SK-N-SH (cell line): ENCODE data around the gene PLEKHG7. TPM values are rescaled to one million over a fixed set of nuclear protein-coding genes. Genes with fewer than 3 reads are reported as not detected.
A peak's percentile ranks its signal among the peaks of the same experiment; 100 is the strongest.

Experiments
- CTCF ChIA-PET: fragments of 300-600, 350-600 bp; formaldehyde crosslinking; extraction: SDS; loops from one replicate; lab custom pipeline; 2021; lab: Yijun Ruan, JAX
- POLR2A ChIA-PET: fragments of 350-600 bp; sonication (Branson Sonifier 250); formaldehyde crosslinking; extraction: SDS; loops from one replicate; lab custom pipeline; 2020; ENCODE audit warnings: antibody characterized with exemption, inconsistent platforms; lab: Yijun Ruan, JAX
- DNase-seq: peaks from one replicate; pipeline ENCODE4 v3.0.0; 2012
- H2AFZ ChIP-seq: fragments of 200-600 bp; sonication (generic); 2 replicates; pipeline ENCODE4 v1.8.1; 2016; ENCODE audit warnings: antibody characterized with exemption, mild to moderate bottlenecking, low read depth
- H3F3A ChIP-seq: fragments of 200-600 bp; sonication (generic); replicated peaks from 2 replicates; pipeline ENCODE3; 2016; ENCODE audit warnings: antibody characterized with exemption, mild to moderate bottlenecking; ENCODE audit not compliant: insufficient read depth
- H3K27ac ChIP-seq, 2 experiments: fragments of 200-500 bp in 1 of 2; fragments of 200-600 bp in 1 of 2; sonication (Bioruptor generic) in 1 of 2; sonication (generic), shearing (Covaris generic) in 1 of 2; 2 replicates each; pipeline versions ENCODE4 v1.5.1 to v1.6.1; 2014 to 2016; ENCODE audit warnings: low read depth in 2 of 2, inconsistent platforms in 1 of 2, low read length in 1 of 2, mild to moderate bottlenecking in 1 of 2, mixed read lengths in 1 of 2
- H3K27me3 ChIP-seq: fragments of 200-600 bp; sonication (generic), shearing (Covaris generic); 2 replicates; pipeline ENCODE4 v1.6.1; 2016; ENCODE audit warnings: mixed run types; ENCODE audit not compliant: insufficient read depth
- H3K36me3 ChIP-seq, 2 experiments: fragments of 200-500 bp in 1 of 2; fragments of 200-600 bp in 1 of 2; sonication (Bioruptor generic) in 1 of 2; sonication (generic) in 1 of 2; replicated peaks in 1 of 2; 2 replicates each; pipeline versions ENCODE3 to v1.5.1; 2014 to 2016; ENCODE audit warnings: low read length in 1 of 2, mild to moderate bottlenecking in 1 of 2; ENCODE audit not compliant: insufficient read depth in 2 of 2, control insufficient read depth in 1 of 2
- H3K4me1 ChIP-seq, 2 experiments: fragments of 200-500 bp in 1 of 2; fragments of 200-600 bp in 1 of 2; sonication (Bioruptor generic) in 1 of 2; sonication (generic), shearing (Covaris generic) in 1 of 2; 2 replicates each; pipeline versions ENCODE4 v1.5.1 to v1.6.1; 2014 to 2016; ENCODE audit warnings: low read depth in 1 of 2, low read length in 1 of 2, mixed run types in 1 of 2; ENCODE audit not compliant: insufficient read depth in 2 of 2, control insufficient read depth in 1 of 2
- H3K4me2 ChIP-seq: fragments of 200-600 bp; sonication (generic), shearing (Covaris generic); 2 replicates; pipeline ENCODE4 v1.6.1; 2017; ENCODE audit warnings: mixed run types
- H3K4me3 ChIP-seq, 2 experiments: fragments of 200-500 bp in 1 of 2; fragments of 200-600 bp in 1 of 2; sonication (Bioruptor generic) in 1 of 2; sonication (generic), shearing (Covaris generic) in 1 of 2; 2 replicates each; pipeline versions ENCODE4 v1.5.1 to v1.8.1; 2014 to 2016; ENCODE audit warnings: low read depth in 2 of 2, inconsistent platforms in 1 of 2, low read length in 1 of 2, mild to moderate bottlenecking in 1 of 2, mixed read lengths in 1 of 2, moderate library complexity in 1 of 2
- H3K79me2 ChIP-seq: fragments of 200-600 bp; sonication (generic); 2 replicates; pipeline ENCODE4 v1.8.1; 2017; ENCODE audit warnings: mild to moderate bottlenecking; ENCODE audit not compliant: insufficient read depth
- H3K9ac ChIP-seq: fragments of 200-600 bp; sonication (generic); 2 replicates; pipeline ENCODE4 v1.6.1; 2017; ENCODE audit warnings: mixed run types
- H3K9me2 ChIP-seq: fragments of 200-600 bp; sonication (generic); 2 replicates; pipeline ENCODE4 v1.6.1; 2017; ENCODE audit warnings: mixed run types
- H3K9me3 ChIP-seq: fragments of 200-600 bp; sonication (generic); 2 replicates; pipeline ENCODE4 v1.6.1; 2017; ENCODE audit warnings: mixed run types, mild to moderate bottlenecking, moderate library complexity
- H4K20me1 ChIP-seq: fragments of 200-600 bp; sonication (generic); 2 replicates; pipeline ENCODE4 v1.6.1; 2017; ENCODE audit warnings: mild to moderate bottlenecking, mixed run types; ENCODE audit not compliant: insufficient read depth
- ELF1 ChIP-seq: IDR thresholded peaks from 2 replicates; pipeline ENCODE4 v1.4.0; 2012
- EP300 ChIP-seq, 2 experiments: IDR thresholded peaks; 2 replicates each; pipeline versions ENCODE4 v1.4.0 to v1.6.1; 2012; ENCODE audit warnings: borderline replicate concordance in 1 of 2, low read depth in 1 of 2, low read length in 1 of 2
- EZH2phosphoT487 ChIP-seq: fragments of 200-600 bp; sonication (generic); IDR thresholded peaks from 2 replicates; pipeline ENCODE4 v1.6.1; 2017; ENCODE audit warnings: low read depth, mixed run types, mild to moderate bottlenecking, antibody characterized with exemption, moderate library complexity, borderline replicate concordance
- FOXJ3 ChIP-seq: sonication (generic); formaldehyde crosslinking; IDR thresholded peaks from 2 replicates; pipeline ENCODE4 v1.5.1; 2020; ENCODE audit warnings: mild to moderate bottlenecking, missing genetic modification reagents
- GABPA ChIP-seq: IDR thresholded peaks from 2 replicates; pipeline ENCODE4 v1.4.0; 2012; ENCODE audit warnings: low read depth, mild to moderate bottlenecking
- GATA2 ChIP-seq: sonication (generic); formaldehyde crosslinking; IDR thresholded peaks from 2 replicates; pipeline ENCODE4 v1.5.0; 2020; ENCODE audit warnings: mild to moderate bottlenecking, missing genetic modification reagents
- IRF3 ChIP-seq: fragments of 150-350 bp; IDR thresholded peaks from 2 replicates; pipeline ENCODE4 v1.6.1; 2016; ENCODE audit warnings: mild to moderate bottlenecking, low read depth, low read length
- JUND ChIP-seq: IDR thresholded peaks from 2 replicates; pipeline ENCODE4 v1.4.0; 2012
- MEF2A ChIP-seq: IDR thresholded peaks from 2 replicates; pipeline ENCODE4 v1.4.0; 2012; ENCODE audit warnings: low read depth, borderline replicate concordance
- MXI1 ChIP-seq: IDR thresholded peaks from 2 replicates; pipeline ENCODE4 v1.6.1; 2012; ENCODE audit warnings: mild to moderate bottlenecking, low read depth, low read length, improper control_type of control experiment
- NFIC ChIP-seq: IDR thresholded peaks from 2 replicates; pipeline ENCODE4 v1.4.0; 2012; ENCODE audit warnings: borderline replicate concordance
- NRF1 ChIP-seq: IDR thresholded peaks from 2 replicates; pipeline ENCODE4 v1.6.1; 2012; ENCODE audit warnings: low read depth, mild to moderate bottlenecking, low read length
- PBX3 ChIP-seq: IDR thresholded peaks from 2 replicates; pipeline ENCODE4; 2012
- POLR2AphosphoS5 ChIP-seq: IDR thresholded peaks from 2 replicates; pipeline ENCODE4 v1.6.1; 2012; ENCODE audit warnings: low read depth, low read length
- RAD21 ChIP-seq: IDR thresholded peaks from 2 replicates; pipeline ENCODE4 v1.6.1; 2012; ENCODE audit warnings: mild to moderate bottlenecking, low read length
- RFX5 ChIP-seq: IDR thresholded peaks from 2 replicates; pipeline ENCODE4 v1.6.1; 2012; ENCODE audit warnings: mild to moderate bottlenecking, improper control_type of control experiment, low read length
- RXRA ChIP-seq: IDR thresholded peaks from 2 replicates; pipeline ENCODE4 v1.4.0; 2012; ENCODE audit warnings: low read depth, mild to moderate bottlenecking, borderline replicate concordance
- SMC3 ChIP-seq: IDR thresholded peaks from 2 replicates; pipeline ENCODE4 v1.6.1; 2012; ENCODE audit warnings: low read depth, low read length, improper control_type of control experiment
- TAF1 ChIP-seq: IDR thresholded peaks from 2 replicates; pipeline ENCODE4 v1.6.1; 2012; ENCODE audit warnings: low read depth, mild to moderate bottlenecking, low read length, moderate library complexity, borderline replicate concordance
- TCF12 ChIP-seq: IDR thresholded peaks from 2 replicates; pipeline ENCODE4 v1.4.0; 2012
- TEAD4 ChIP-seq: IDR thresholded peaks from 2 replicates; pipeline ENCODE4 v1.4.0; 2012; ENCODE audit warnings: mild to moderate bottlenecking, borderline replicate concordance; ENCODE audit not compliant: insufficient read depth
- YY1 ChIP-seq: IDR thresholded peaks from 2 replicates; pipeline ENCODE4 v1.4.0; 2012; ENCODE audit warnings: low read depth, mild to moderate bottlenecking
- ZBTB33 ChIP-seq: IDR thresholded peaks from 2 replicates; pipeline ENCODE4 v1.4.0; 2012; ENCODE audit warnings: low read depth, borderline replicate concordance
- WGBS: methylation state at CpG from one replicate; pipeline ENCODE4 v1.1.6; 2017; ENCODE audit warnings: low lambda C conversion rate; 5-methylcytosine and 5-hydroxymethylcytosine counted together
- polyA plus RNA-seq, 3 experiments: library from polyadenylated mRNA; depleted of rRNA; stranded (reverse); fragments of >200 nt; gene quantifications; 2 replicates each; pipeline ENCODE4 v1.2.3, GENCODE V29; 2012
- TF ChIP-seq, protein P1 (sequence below): fragments of 200-600 bp; sonication (generic); IDR thresholded peaks from 2 replicates; pipeline ENCODE4 v1.6.1; 2017; ENCODE audit warnings: antibody characterized with exemption, mild to moderate bottlenecking, moderate library complexity

Gene PLEKHG7
- polyA plus RNA-seq, 1 of the 3 experiments (the other 2 are of a cell fraction), result not detected

- TF ChIP-seq IRF3 (no peak), GATA2 (CRISPR knock-in tag) (no peak), TEAD4 (no peak), NFIC (peak; percentile 58), EZH2phosphoT487 (no peak), SMC3 (no peak), MXI1 (no peak), EP300 (IDR thresholded peaks at IDR 0.05; ENCODE audit: borderline replicate concordance in 1 of 2, low read depth in 1 of 2, low read length in 1 of 2) (peak in 1 of 2 experiments; percentile 53; a peak in 1 of 4 replicates), JUND (peak; percentile 48; the same call in 1 of the 2 replicates), ZBTB33 (no peak), NRF1 (no peak), TCF12 (peak; percentile 64), MEF2A (peak; percentile 94), RXRA (peak; percentile 44; the same call in 1 of the 2 replicates), POLR2AphosphoS5 (no peak; the same call in 1 of the 2 replicates), ELF1 (no peak), RAD21 (no peak), FOXJ3 (CRISPR knock-in tag) (no peak)
- TF ChIP-seq, protein P1, sequence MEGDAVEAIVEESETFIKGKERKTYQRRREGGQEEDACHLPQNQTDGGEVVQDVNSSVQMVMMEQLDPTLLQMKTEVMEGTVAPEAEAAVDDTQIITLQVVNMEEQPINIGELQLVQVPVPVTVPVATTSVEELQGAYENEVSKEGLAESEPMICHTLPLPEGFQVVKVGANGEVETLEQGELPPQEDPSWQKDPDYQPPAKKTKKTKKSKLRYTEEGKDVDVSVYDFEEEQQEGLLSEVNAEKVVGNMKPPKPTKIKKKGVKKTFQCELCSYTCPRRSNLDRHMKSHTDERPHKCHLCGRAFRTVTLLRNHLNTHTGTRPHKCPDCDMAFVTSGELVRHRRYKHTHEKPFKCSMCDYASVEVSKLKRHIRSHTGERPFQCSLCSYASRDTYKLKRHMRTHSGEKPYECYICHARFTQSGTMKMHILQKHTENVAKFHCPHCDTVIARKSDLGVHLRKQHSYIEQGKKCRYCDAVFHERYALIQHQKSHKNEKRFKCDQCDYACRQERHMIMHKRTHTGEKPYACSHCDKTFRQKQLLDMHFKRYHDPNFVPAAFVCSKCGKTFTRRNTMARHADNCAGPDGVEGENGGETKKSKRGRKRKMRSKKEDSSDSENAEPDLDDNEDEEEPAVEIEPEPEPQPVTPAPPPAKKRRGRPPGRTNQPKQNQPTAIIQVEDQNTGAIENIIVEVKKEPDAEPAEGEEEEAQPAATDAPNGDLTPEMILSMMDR, result no peak
Measured at GRCh38 chr12:92719674-92720073, 16.9 kb downstream of the PLEKHG7 start (continued).

GRCh38 chr12:92721130-92721529 is 18.3 kb downstream of the PLEKHG7 start:
- no peaks in the 10 kb centered on the region for H4K20me1 ChIP-seq
- no peak overlapping the region for H3K27ac ChIP-seq
- ChIA-PET POLR2A (no interaction called here), CTCF (interaction anchor here (0.9 kb wide), 1 partner anchor 12 kb away, joined by 4 read pairs; no protein-coding TSS in a partner anchor)
- peaks cover 3% of the 10 kb centered on the region for H3F3A ChIP-seq
- no peak overlapping the region for H3K4me3 ChIP-seq
- no peaks in the 10 kb centered on the region for H3K36me3 ChIP-seq
- no peaks in the 10 kb centered on the region for H3K79me2 ChIP-seq
- 75% methylated on average over 8 of the region's 8 CpGs for WGBS
- no peak overlapping the region for H3K9ac ChIP-seq
- no peaks in the 10 kb centered on the region for H3K9me2 ChIP-seq
- DNase-seq, result no peak
- H3K4me1 ChIP-seq, result no peaks in the 10 kb centered on the region; a peak in 1 of 4 replicates
- no peaks in the 10 kb centered on the region for H3K27me3 ChIP-seq
- H3K4me2 ChIP-seq, result no peak overlapping the region
- no peak overlapping the region for H2AFZ ChIP-seq
- H3K9me3 ChIP-seq, result no peaks in the 10 kb centered on the region
- TF ChIP-seq IRF3, result no peak
- no peak for TF ChIP-seq TAF1
- no peak for TF ChIP-seq NRF1
- no peak for TF ChIP-seq RAD21
- TF ChIP-seq PBX3, result no peak
- TF ChIP-seq JUND, result no peak
- no peak for TF ChIP-seq GABPA
- no peak for TF ChIP-seq MXI1
- TF ChIP-seq, protein P1, result no peak
- TF ChIP-seq YY1, result no peak
- TF ChIP-seq RXRA, result no peak
- no peak for TF ChIP-seq RFX5
